Tibial nerve (tissue), 4 donors: ENCODE measurements around the gene ATOSB. TPM values are rescaled to one million over a fixed set of nuclear protein-coding genes. Genes with fewer than 3 reads are reported as not detected.
"Not testable (repeated sequence)": the region's sequence is repeated elsewhere in the genome, so short reads cannot be mapped to it uniquely, and the experiment has no call there.

ENCODE experiments used
- DNase-seq, 2 donors: peaks; one replicate each; pipeline ENCODE4 v3.0.0-alpha.2; 2019; ENCODE audit warnings: low spot score in 2 of 2
- H3K27ac ChIP-seq, 4 donors: fragments of 200-600 bp; sonication (generic) in 3 of 4; one replicate each; pipeline ENCODE4 v1.5.1; 2017 to 2019; ENCODE audit warnings: mild to moderate bottlenecking in 1 of 4
- H3K27me3 ChIP-seq, 2 donors: fragments of 200-600 bp; sonication (generic) in 1 of 2; one replicate each; pipeline versions ENCODE4 v1.5.1 to v1.6.0; 2017 to 2019
- H3K36me3 ChIP-seq, 3 donors: fragments of 200-600 bp; sonication (generic); one replicate each; pipeline ENCODE4 v1.5.1; 2018 to 2019
- H3K4me1 ChIP-seq, 4 donors: fragments of 200-600 bp; sonication (generic) in 3 of 4; one replicate each; pipeline ENCODE4 v1.5.1; 2017 to 2019
- H3K4me3 ChIP-seq, 4 donors: fragments of 200-600 bp; sonication (generic) in 3 of 4; one replicate each; pipeline ENCODE4 v1.5.1; 2017 to 2019; ENCODE audit warnings: mild to moderate bottlenecking in 1 of 4, moderate library complexity in 1 of 4
- H3K9me3 ChIP-seq, 4 donors: fragments of 200-600 bp; sonication (generic) in 3 of 4; one replicate each; pipeline ENCODE4 v1.5.1; 2017 to 2019
- CTCF ChIP-seq, 5 experiments: fragments of 200-600 bp in 3 of 5; fragments of 450-650 bp in 2 of 5; sonication (generic) in 3 of 5; IDR thresholded peaks; one replicate each; pipeline ENCODE4 v1.5.1; 2016 to 2019; ENCODE audit warnings: antibody characterized with exemption in 5 of 5, mild to moderate bottlenecking in 3 of 5, moderate library complexity in 2 of 5
- EP300 ChIP-seq, 2 donors: sonication (generic); formaldehyde crosslinking; IDR thresholded peaks; one replicate each; pipeline ENCODE4 v1.6.1; 2017; ENCODE audit warnings: antibody characterized with exemption in 2 of 2, mild to moderate bottlenecking in 1 of 2
- POLR2A ChIP-seq, 2 donors: fragments of 450-650 bp; IDR thresholded peaks; one replicate each; pipeline ENCODE4 v1.6.1; 2017; ENCODE audit warnings: antibody characterized with exemption in 2 of 2, mild to moderate bottlenecking in 2 of 2, moderate library complexity in 2 of 2
- WGBS, 2 donors: methylation state at CpG; one replicate each; pipeline ENCODE4 v1.1.5; 2018; 5-methylcytosine and 5-hydroxymethylcytosine counted together
- total RNA-seq, 4 donors: library from RNA; depleted of rRNA; stranded (reverse); fragments of >200 nt; gene quantifications; one replicate each; pipeline ENCODE4 v1.1.0, GENCODE V29; 2016

Gene ATOSB
- total RNA-seq, 4 donors from 2014 or later: 13.3 to 19.5 (median 14.7) TPM

GRCh38 chr9:35161713-35162604 is 46.3 kb upstream of the ATOSB start, which contains the start of gene UNC13B:
Gene UNC13B (plus strand): TSS chr9:35162009. CDS start chr9:35162284, 275 bp downstream.
- Histone ChIP-seq H3K27ac (peak within 1 kb of the TSS; percentile 86 to 94 (median 92)), H3K4me1 (peaks cover 0 to 30% (median 9%) of the 10 kb centered on the region in 4 donors), H3K9me3 (no peaks in the 10 kb centered on the region), H3K4me3 (peak within 1 kb of the TSS; percentile 77 to 80 (median 79)), H3K36me3 (no peaks in the 10 kb centered on the region), H3K27me3 (no peaks in the 10 kb centered on the region)
- WGBS, 2 donors: 1% methylated on average over 28 to 50 of the region's 70 CpGs
- DNase-seq: peak; percentile 93 to 94
- TF ChIP-seq EP300 (IDR thresholded peaks at IDR 0.05) (peak; percentile 74 to 94), POLR2A (IDR thresholded peaks at IDR 0.05) (peak; percentile 54 to 88), CTCF (IDR thresholded peaks at IDR 0.05) (peak in 3 of 5 experiments; percentile 10 to 45 (median 15))

- no peak for DNase-seq
- TF ChIP-seq CTCF (IDR thresholded peaks at IDR 0.05) (no peak), EP300 (IDR thresholded peaks at IDR 0.05) (no peak), POLR2A (IDR thresholded peaks at IDR 0.05) (no peak)
- H3K4me3 ChIP-seq: no peak overlapping the region
- H3K4me1 ChIP-seq: peaks cover 0 to 15% (median 3%) of the 10 kb centered on the region in 4 donors
- H3K27me3 ChIP-seq: no peaks in the 10 kb centered on the region
- no peak overlapping the region for H3K27ac ChIP-seq
- 82 to 84% methylated on average over 10 of the region's 10 CpGs for WGBS, 2 donors
- no peaks in the 10 kb centered on the region for H3K36me3 ChIP-seq
- no peaks in the 10 kb centered on the region for H3K9me3 ChIP-seq
Measured at GRCh38 chr9:35158501-35159280, 43.0 kb upstream of the ATOSB start.

- H3K4me1 ChIP-seq, H3K36me3 ChIP-seq, H3K4me3 ChIP-seq, H3K9me3 ChIP-seq, H3K27me3 ChIP-seq, H3K27ac ChIP-seq, DNase-seq: not testable (repeated sequence)
- WGBS, 2 donors: 62 to 69% methylated on average over 6 of the region's 6 CpGs
Measured at GRCh38 chr9:35157836-35158235, 42.2 kb upstream of the ATOSB start.

- H3K4me3 ChIP-seq: no peak overlapping the region
- no peak for DNase-seq
- TF ChIP-seq CTCF (IDR thresholded peaks at IDR 0.05) (no peak), EP300 (IDR thresholded peaks at IDR 0.05) (no peak), POLR2A (IDR thresholded peaks at IDR 0.05) (no peak)
Measured at GRCh38 chr9:35156781-35157180, 41.1 kb upstream of the ATOSB start.

GRCh38 chr9:35152926-35153325 is 37.3 kb upstream of the ATOSB start:
- H3K4me1 ChIP-seq: no peaks in the 10 kb centered on the region
- peaks cover 0 to 25% (median 4%) of the 10 kb centered on the region in 4 donors for H3K9me3 ChIP-seq
- no peak overlapping the region for H3K4me3 ChIP-seq
- TF ChIP-seq CTCF (IDR thresholded peaks at IDR 0.05) (no peak), POLR2A (IDR thresholded peaks at IDR 0.05) (no peak), EP300 (IDR thresholded peaks at IDR 0.05) (no peak)
- no peak overlapping the region for H3K27ac ChIP-seq
- no peak for DNase-seq
- WGBS, 2 donors: 92 to 93% methylated on average over 9 of the region's 9 CpGs
- no peaks in the 10 kb centered on the region for H3K27me3 ChIP-seq
- no peaks in the 10 kb centered on the region for H3K36me3 ChIP-seq

More at GRCh38 chr9:35156781-35157180, 41.1 kb upstream of the ATOSB start:
- H3K36me3 ChIP-seq: no peaks in the 10 kb centered on the region
- peaks cover 0 to 4% (median 0%) of the 10 kb centered on the region in 4 donors for H3K4me1 ChIP-seq
- H3K27me3 ChIP-seq: no peaks in the 10 kb centered on the region
- H3K9me3 ChIP-seq: no peaks in the 10 kb centered on the region
- H3K27ac ChIP-seq: no peak overlapping the region

- H3K27me3 ChIP-seq, H3K36me3 ChIP-seq, H3K4me1 ChIP-seq, DNase-seq, H3K27ac ChIP-seq, H3K4me3 ChIP-seq: not testable (repeated sequence)
- WGBS, 2 donors: 81 to 83% methylated on average over 5 of the region's 5 CpGs
- H3K9me3 ChIP-seq: peaks cover 0 to 59% (median 5%) of the 10 kb centered on the region in 4 donors
Measured at GRCh38 chr9:35147941-35148563, 32.4 kb upstream of the ATOSB start.
